Kidney (tissue), 14 donors: ENCODE results near the gene CTXN1. TPM values are rescaled to one million over a fixed set of nuclear protein-coding genes. Genes with fewer than 3 reads are reported as not detected.

Experiments
- DNase-seq, 5 donors: peaks; one replicate each; pipeline ENCODE4 v3.0.0-alpha.2; 2013 to 2020
- FAIRE-seq: peaks from 2 replicates; lab custom pipeline; 2012; peaks lifted over from hg19 to GRCh38; lab: Jason Lieb, UNC
- H3K27ac ChIP-seq, 2 donors: one replicate each; pipeline ENCODE4 v1.7.0; 2013; ENCODE audit warnings: low read depth in 2 of 2, low read length in 2 of 2, inconsistent platforms in 1 of 2
- H3K27me3 ChIP-seq: one replicate; pipeline ENCODE4 v1.7.1; 2013; ENCODE audit warnings: low read length, inconsistent platforms; ENCODE audit not compliant: control insufficient read depth, insufficient read depth
- H3K36me3 ChIP-seq, 3 donors: one replicate each; pipeline versions ENCODE4 v1.7.0 to v1.7.1; 2013; ENCODE audit warnings: low read length in 3 of 3, control low read depth in 1 of 3, inconsistent platforms in 1 of 3; ENCODE audit not compliant: insufficient read depth in 3 of 3, control insufficient read depth in 2 of 3
- H3K4me1 ChIP-seq, 3 donors: one replicate each; pipeline versions ENCODE4 v1.7.0 to v1.7.1; 2013; ENCODE audit warnings: low read length in 3 of 3, inconsistent platforms in 1 of 3, low read depth in 1 of 3; ENCODE audit not compliant: control insufficient read depth in 2 of 3, insufficient read depth in 2 of 3
- H3K4me3 ChIP-seq, 3 donors: one replicate each; pipeline versions ENCODE4 v1.7.0 to v1.8.1; 2013; ENCODE audit warnings: low read length in 3 of 3, control low read depth in 1 of 3, inconsistent platforms in 1 of 3
- H3K9ac ChIP-seq, 3 donors: one replicate each; pipeline versions ENCODE4 v1.7.0 to v1.7.1; 2013; ENCODE audit warnings: low read length in 3 of 3, control low read depth in 1 of 3, inconsistent platforms in 1 of 3
- H3K9me3 ChIP-seq, 3 donors: one replicate each; pipeline versions ENCODE4 v1.7.0 to v1.7.1; 2013; ENCODE audit warnings: low read length in 3 of 3, control low read depth in 1 of 3, inconsistent platforms in 1 of 3; ENCODE audit not compliant: control insufficient read depth in 2 of 3, insufficient read depth in 1 of 3
- CTCF ChIP-seq: IDR thresholded peaks from 3 replicates; pipeline ENCODE4 v1.5.1; 2012; ENCODE audit warnings: mild to moderate bottlenecking, moderate library complexity, borderline replicate concordance; ENCODE audit not compliant: insufficient read depth; ENCODE audit errors: extremely low read depth
- intact Hi-C: fragments of 100-400 bp; cut with DNase I; formaldehyde crosslinking; loops from one replicate; pipeline ENCODE4 v1.11.1; 2022
- polyA plus RNA-seq: library from polyadenylated mRNA; stranded (reverse); fragments of 350-450 nt; fragmentation: Illumina TruSeq; extraction: RNeasy Lipid Tissue Mini Kit (QIAGEN cat#74804); gene quantifications from one replicate; pipeline ENCODE4 v1.2.3, GENCODE V29; 2014; ENCODE audit warnings: low read depth, low replicate concordance; ENCODE audit not compliant: insufficient read depth
- total RNA-seq: library from RNA; stranded (reverse); fragmentation: NEBNext Ultra II Directional; extraction: Animal tissue kit (Norgen Biotek cat#: 25700); gene quantifications from one replicate; pipeline ENCODE4 v1.2.1, GENCODE V29; 2021
- donor health status: control.
- donor health status: control.
- donor health status: control.
- donor health status: control.
- donor health status: control.
- donor health status: DM: yes; HTN: yes; CAD: no.
- donor health status: Normal renal cell carcinoma (clear cell type).

The CTXN1 gene
- total and polyA plus RNA-seq, 2 donors from 2014 or later: 8.9 to 25.9 TPM

DNA sequence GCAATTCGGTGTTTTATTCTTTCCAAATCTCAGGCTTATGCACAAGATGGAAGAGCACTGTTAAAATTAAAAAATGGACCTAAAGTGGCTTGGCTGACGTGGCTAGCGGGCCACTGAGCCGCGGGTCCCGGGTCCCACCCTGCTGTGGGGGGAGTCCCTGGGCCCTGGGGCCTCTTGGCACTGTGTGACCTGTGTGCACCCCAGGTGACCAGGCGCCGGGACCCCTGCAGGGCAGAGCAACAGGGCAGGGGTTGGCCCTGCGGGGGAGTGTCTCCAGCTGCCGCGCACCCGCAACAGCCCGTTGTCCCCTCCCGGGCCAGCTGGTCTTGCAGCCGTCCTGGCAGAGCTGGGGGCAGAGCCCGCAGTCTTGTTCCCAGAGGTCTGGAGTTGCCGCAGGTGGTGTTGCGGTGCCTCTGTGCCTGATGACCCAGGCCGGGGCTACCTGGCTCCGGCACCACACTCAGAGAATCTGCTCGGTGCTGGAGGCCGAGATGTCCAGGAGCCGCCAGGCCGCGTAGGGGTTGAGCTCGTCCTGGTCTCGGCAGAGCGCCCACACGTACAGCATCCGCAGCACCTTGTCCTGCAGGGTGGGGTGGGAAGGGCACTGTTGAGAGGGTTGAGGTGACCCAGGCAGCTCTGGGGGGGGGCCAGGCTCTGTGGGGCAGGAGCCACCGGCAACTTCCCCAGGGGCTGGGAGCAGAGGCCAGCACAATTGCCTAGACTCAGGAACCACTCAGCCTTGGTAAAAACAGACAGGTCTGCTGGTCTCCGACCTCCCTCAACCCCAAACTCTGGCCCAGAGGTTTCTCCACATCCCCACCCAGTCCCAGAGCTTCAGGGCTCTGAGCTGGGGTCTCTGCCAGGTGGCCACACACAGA is 1.0 kb upstream of the CTXN1 start:
- FAIRE-seq (no peak), DNase-seq (peak in 4 of 5 donors; percentile 36 to 84 (median 61))
- H3K27me3 ChIP-seq: no peaks in the 10 kb centered on the region
- no peak overlapping the region for H3K27ac ChIP-seq
- intact Hi-C loops: no loop called here
- H3K4me1 ChIP-seq: peaks cover 0 to 20% (median 5%) of the 10 kb centered on the region in 3 donors
- TF ChIP-seq CTCF: no peak
- H3K9ac ChIP-seq: no peak overlapping the region
- H3K36me3 ChIP-seq: peaks cover 0 to 16% (median 2%) of the 10 kb centered on the region in 3 donors
- H3K9me3 ChIP-seq: no peaks in the 10 kb centered on the region
- H3K4me3 ChIP-seq: peak overlapping the region in 1 of 3 donors; percentile 52

DNA sequence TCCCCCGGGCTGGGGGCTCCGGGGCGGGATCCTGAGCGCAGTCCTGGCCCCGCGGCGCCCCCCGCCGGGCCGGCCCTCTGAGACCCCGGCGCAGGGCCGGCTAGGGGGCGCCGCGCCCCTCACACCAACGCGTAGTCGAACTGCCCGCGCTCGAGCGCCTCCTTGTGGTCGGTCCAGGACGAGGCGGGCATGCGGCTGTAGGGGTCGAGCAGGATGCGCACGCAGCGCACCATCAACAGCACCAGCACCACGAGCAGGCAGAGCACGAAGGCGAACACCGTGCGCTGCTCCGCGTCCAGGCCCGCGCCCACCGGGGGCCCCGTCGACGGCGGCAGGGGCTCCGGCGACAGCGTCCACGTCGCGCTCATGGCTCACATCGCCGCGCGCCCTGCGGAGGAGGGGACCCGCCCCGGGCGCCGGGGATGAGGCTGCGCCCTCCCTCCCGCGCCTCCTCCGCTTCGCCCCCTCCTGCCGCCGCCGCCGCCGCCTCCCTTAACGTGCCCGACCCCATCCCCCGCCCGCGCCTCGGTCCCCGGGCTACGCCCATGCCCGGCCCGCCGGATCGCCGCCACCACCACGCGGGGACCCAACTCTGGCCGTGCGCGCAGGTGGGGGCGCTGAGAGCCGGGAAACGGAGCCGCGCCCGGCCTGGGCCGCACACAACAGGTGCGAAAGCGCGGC is 624 bp downstream of the CTXN1 start:
- FAIRE-seq (no peak), DNase-seq (peak; percentile 90 to 95 (median 92))
- no peaks in the 10 kb centered on the region for H3K9me3 ChIP-seq
- peaks cover 0 to 30% (median 11%) of the 10 kb centered on the region in 3 donors for H3K4me1 ChIP-seq
- H3K9ac ChIP-seq: no peak overlapping the region
- peak; percentile 65 for TF ChIP-seq CTCF
- no peaks in the 10 kb centered on the region for H3K27me3 ChIP-seq
- intact Hi-C loops: no loop called here
- peak overlapping the region in 1 of 3 donors; percentile 16 for H3K4me3 ChIP-seq
- no peak overlapping the region for H3K27ac ChIP-seq
- peaks cover 0 to 11% (median 0%) of the 10 kb centered on the region in 3 donors for H3K36me3 ChIP-seq

DNA sequence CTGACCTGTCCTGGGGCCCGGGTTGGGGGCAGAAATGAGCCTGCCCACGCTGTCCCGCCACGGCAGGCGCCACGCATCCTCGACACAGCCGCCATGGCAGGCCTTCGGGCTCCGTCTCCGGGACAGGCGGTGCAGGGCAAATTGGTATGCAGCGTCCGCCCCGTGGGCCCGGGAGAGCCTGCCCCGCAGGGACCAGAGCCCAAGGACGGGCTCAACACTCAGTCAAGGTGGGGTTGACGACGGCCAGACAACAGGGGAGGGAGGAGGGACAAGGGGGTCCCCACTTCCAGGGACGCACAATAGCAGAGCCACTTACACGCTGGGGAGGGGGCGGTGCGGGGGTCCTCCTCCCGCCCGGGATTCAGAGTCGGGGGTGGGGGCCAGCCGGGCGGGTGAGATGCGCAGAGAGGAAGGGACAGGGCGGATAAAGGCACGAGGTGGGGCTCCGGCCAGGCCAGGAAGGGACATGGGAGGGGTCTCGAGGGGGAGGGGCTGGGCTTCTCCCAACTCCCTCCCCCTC is 1.2 kb downstream of the CTXN1 start:
- no peaks in the 10 kb centered on the region for H3K27me3 ChIP-seq
- TF ChIP-seq CTCF: no peak

More for the DNA sequence above, 1.2 kb downstream of the CTXN1 start:
- Histone ChIP-seq H3K4me3 (no peak overlapping the region), H3K36me3 (peaks cover 0 to 11% (median 0%) of the 10 kb centered on the region in 3 donors), H3K9ac (no peak overlapping the region), H3K27ac (no peak overlapping the region), H3K4me1 (peaks cover 0 to 33% (median 11%) of the 10 kb centered on the region in 3 donors), H3K9me3 (no peaks in the 10 kb centered on the region)
- FAIRE-seq: no peak
- intact Hi-C loops: no loop called here
- DNase-seq: peak in 1 of 5 donors; percentile 81
